ENCODE data around the gene ADGRG2. TPM values are rescaled to one million over a fixed set of nuclear protein-coding genes. Genes with fewer than 3 reads are reported as not detected.
A peak's percentile ranks its signal among the peaks of the same experiment; 100 is the strongest.
"Not testable (repeated sequence)": the region's sequence is repeated elsewhere in the genome, so short reads cannot be mapped to it uniquely, and the experiment has no call there.

Gene ADGRG2
- total RNA-seq, 1 donor from 2014 or later: not detected

- no peak overlapping the region for H3K4me3 Mint-ChIP-seq (ENCODE audit: unreplicated experiment)
- no peak overlapping the region for H3K27ac Mint-ChIP-seq (ENCODE audit: unreplicated experiment)
- H3K9me3 Mint-ChIP-seq (ENCODE audit: unreplicated experiment): peaks cover 18% of the 10 kb centered on the region
- peak; percentile 53 for TF ChIP-seq CTCF (IDR thresholded peaks at IDR 0.05)
- H3K4me1 Mint-ChIP-seq (ENCODE audit: unreplicated experiment): no peaks in the 10 kb centered on the region
- no peaks in the 10 kb centered on the region for H3K27me3 Mint-ChIP-seq (ENCODE audit: unreplicated experiment)
- H3K36me3 Mint-ChIP-seq (ENCODE audit: unreplicated experiment): no peaks in the 10 kb centered on the region
- DNase-seq (ENCODE audit: extremely low spot score, unreplicated experiment): no peak
Observed at GRCh38 chrX:19017271-19017670, 105.0 kb downstream of the ADGRG2 start.

DNA sequence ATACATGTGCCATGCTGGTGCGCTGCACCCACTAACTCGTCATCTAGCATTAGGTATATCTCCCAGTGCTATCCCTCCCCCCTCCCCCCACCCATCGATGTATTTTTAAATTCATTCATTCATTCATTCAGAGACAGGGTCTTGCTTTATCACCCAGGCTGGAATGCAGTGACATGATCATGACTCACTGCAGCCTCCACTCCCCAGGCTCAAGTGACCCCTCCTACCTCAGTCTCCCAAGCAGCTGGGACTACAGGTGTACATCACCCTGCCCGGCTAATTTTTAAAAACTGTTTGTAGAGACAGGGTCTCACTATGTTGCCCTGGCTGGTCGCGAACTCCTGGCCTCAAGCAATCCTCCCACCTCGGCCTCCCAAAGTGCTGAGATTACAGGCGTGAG lies 105.7 kb downstream of the ADGRG2 start:
- not testable (repeated sequence) for H3K4me1 Mint-ChIP-seq (ENCODE audit: unreplicated experiment); H3K27me3 Mint-ChIP-seq (ENCODE audit: unreplicated experiment); H3K36me3 Mint-ChIP-seq (ENCODE audit: unreplicated experiment); H3K4me3 Mint-ChIP-seq (ENCODE audit: unreplicated experiment); H3K27ac Mint-ChIP-seq (ENCODE audit: unreplicated experiment); DNase-seq (ENCODE audit: extremely low spot score, unreplicated experiment)
- peaks cover 18% of the 10 kb centered on the region for H3K9me3 Mint-ChIP-seq (ENCODE audit: unreplicated experiment)

DNA sequence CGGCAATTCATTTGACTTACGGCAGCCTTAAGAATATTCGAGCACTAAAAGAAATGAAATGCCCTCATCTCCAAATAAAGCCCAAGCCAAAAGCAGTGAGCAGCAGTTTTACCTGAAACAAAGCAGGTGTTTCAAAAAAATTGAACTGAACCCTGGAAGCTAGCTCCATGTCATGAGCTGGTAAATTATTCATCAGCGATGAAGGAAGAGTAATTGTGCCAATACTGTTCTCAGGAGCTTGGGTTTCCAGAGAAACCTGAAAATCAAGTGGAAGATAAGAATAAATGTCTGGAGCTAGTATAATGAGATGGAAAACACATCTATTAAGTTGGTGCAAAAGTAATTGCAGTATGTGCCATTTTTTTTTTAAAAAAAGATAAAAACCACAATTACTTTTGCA lies 114.4 kb downstream of the ADGRG2 start:
- Mint-ChIP-seq H3K4me1 (ENCODE audit: unreplicated experiment) (no peaks in the 10 kb centered on the region), H3K9me3 (ENCODE audit: unreplicated experiment) (peaks cover 10% of the 10 kb centered on the region)

GRCh38 chrX:19007011-19007410 lies 115.3 kb downstream of the ADGRG2 start:
- Mint-ChIP-seq H3K9me3 (ENCODE audit: unreplicated experiment) (peaks cover 8% of the 10 kb centered on the region), H3K36me3 (ENCODE audit: unreplicated experiment) (peaks cover 2% of the 10 kb centered on the region), H3K27ac (ENCODE audit: unreplicated experiment) (no peak overlapping the region), H3K27me3 (ENCODE audit: unreplicated experiment) (no peaks in the 10 kb centered on the region), H3K4me1 (ENCODE audit: unreplicated experiment) (no peaks in the 10 kb centered on the region), H3K4me3 (ENCODE audit: unreplicated experiment) (no peak overlapping the region)
- TF ChIP-seq CTCF (IDR thresholded peaks at IDR 0.05): no peak
- no peak for DNase-seq (ENCODE audit: extremely low spot score, unreplicated experiment)

More for the DNA sequence above, 114.4 kb downstream of the ADGRG2 start:
- H3K36me3 Mint-ChIP-seq (ENCODE audit: unreplicated experiment): peaks cover 2% of the 10 kb centered on the region
- H3K4me3 Mint-ChIP-seq (ENCODE audit: unreplicated experiment): no peak overlapping the region
- no peak for TF ChIP-seq CTCF (IDR thresholded peaks at IDR 0.05)
- no peak overlapping the region for H3K27ac Mint-ChIP-seq (ENCODE audit: unreplicated experiment)
- DNase-seq (ENCODE audit: extremely low spot score, unreplicated experiment): no peak
- no peaks in the 10 kb centered on the region for H3K27me3 Mint-ChIP-seq (ENCODE audit: unreplicated experiment)

DNA sequence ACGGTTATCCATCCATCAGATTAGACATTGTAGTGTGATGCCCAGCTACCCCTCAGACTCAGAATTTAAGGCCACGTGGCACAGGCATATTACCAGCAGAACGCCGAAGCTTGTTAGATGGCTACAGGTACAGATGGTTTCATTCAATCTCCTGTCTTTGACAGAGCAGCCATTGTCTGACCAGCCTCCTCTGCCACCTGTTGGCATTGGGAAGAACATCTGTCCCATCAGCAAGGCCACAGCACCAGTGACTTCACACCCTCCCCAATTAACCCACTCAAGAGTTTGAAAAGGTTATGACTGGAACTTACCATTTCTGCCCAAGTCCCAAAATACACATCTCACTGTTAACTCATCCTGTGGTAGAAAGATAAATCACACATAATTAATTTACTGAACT lies 116.4 kb downstream of the ADGRG2 start:
- H3K27ac Mint-ChIP-seq (ENCODE audit: unreplicated experiment): no peak overlapping the region
- peaks cover 2% of the 10 kb centered on the region for H3K36me3 Mint-ChIP-seq (ENCODE audit: unreplicated experiment)
- peaks cover 6% of the 10 kb centered on the region for H3K9me3 Mint-ChIP-seq (ENCODE audit: unreplicated experiment)
- H3K4me3 Mint-ChIP-seq (ENCODE audit: unreplicated experiment): no peak overlapping the region
- TF ChIP-seq CTCF (IDR thresholded peaks at IDR 0.05): no peak
- DNase-seq (ENCODE audit: extremely low spot score, unreplicated experiment): no peak
- no peaks in the 10 kb centered on the region for H3K27me3 Mint-ChIP-seq (ENCODE audit: unreplicated experiment)
- H3K4me1 Mint-ChIP-seq (ENCODE audit: unreplicated experiment): no peaks in the 10 kb centered on the region

GRCh38 chrX:19003756-19004155 lies 118.5 kb downstream of the ADGRG2 start:
- H3K4me1 Mint-ChIP-seq (ENCODE audit: unreplicated experiment): peaks cover 11% of the 10 kb centered on the region
- TF ChIP-seq CTCF (IDR thresholded peaks at IDR 0.05): no peak
- no peaks in the 10 kb centered on the region for H3K9me3 Mint-ChIP-seq (ENCODE audit: unreplicated experiment)
- no peak overlapping the region for H3K27ac Mint-ChIP-seq (ENCODE audit: unreplicated experiment)
- H3K36me3 Mint-ChIP-seq (ENCODE audit: unreplicated experiment): no peaks in the 10 kb centered on the region
- DNase-seq (ENCODE audit: extremely low spot score, unreplicated experiment): no peak
- no peak overlapping the region for H3K4me3 Mint-ChIP-seq (ENCODE audit: unreplicated experiment)
- no peaks in the 10 kb centered on the region for H3K27me3 Mint-ChIP-seq (ENCODE audit: unreplicated experiment)

All from osteocyte (in vitro differentiated cells).